ENCODE measurements around the gene ATP8A1.
A peak's percentile ranks its signal among the peaks of the same experiment; 100 is the strongest.

Gene ATP8A1

DNA sequence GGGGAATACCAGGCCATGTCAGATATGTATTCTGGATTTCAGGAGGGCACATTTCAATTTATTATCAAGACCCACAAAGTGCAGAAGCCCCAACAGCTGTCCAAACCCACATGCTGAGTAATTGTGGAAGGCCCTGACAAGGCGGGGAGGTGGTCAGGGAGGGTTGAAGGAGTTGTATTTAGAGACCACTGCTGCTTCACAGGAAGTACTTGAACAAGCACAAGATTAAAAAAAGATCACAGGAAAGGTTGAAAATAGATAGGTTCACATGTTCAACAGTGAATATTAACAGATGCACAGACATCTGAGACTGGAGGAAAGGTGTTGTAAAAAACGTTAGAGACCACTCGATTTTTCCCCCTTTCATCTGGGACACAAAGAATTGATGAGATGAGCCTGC is 17.9 kb downstream of the ATP8A1 start:
- peaks cover 76% of the 10 kb centered on the region for H3K4me1 ChIP-seq (ENCODE audit: low read length)
- no peaks in the 10 kb centered on the region for H3K9me3 ChIP-seq (ENCODE audit: insufficient read depth, low read length)
- H4K20me1 ChIP-seq (ENCODE audit: insufficient read depth, low read length), result no peaks in the 10 kb centered on the region
- H3K27me3 ChIP-seq (ENCODE audit: low read depth, low read length), result no peaks in the 10 kb centered on the region
- H3K4me3 ChIP-seq (ENCODE audit: low read length), result peak overlapping the region; percentile 55
- peak overlapping the region; percentile 84 for H3K4me2 ChIP-seq (ENCODE audit: low read length)
- no peaks in the 10 kb centered on the region for H3K36me3 ChIP-seq (replicated peaks; ENCODE audit: low read depth, low read length)
- H2AFZ ChIP-seq (ENCODE audit: low read depth, low read length), result 0 out of 2 replicates have a peak overlapping the region, but pooled peaks have one; percentile 58
- H3K27ac ChIP-seq (ENCODE audit: low read length), result peak overlapping the region; percentile 75
- H3K79me2 ChIP-seq (ENCODE audit: low read length), result peaks cover 88% of the 10 kb centered on the region
- peak overlapping the region; percentile 56 for H3K9ac ChIP-seq (ENCODE audit: low read length)
- TF ChIP-seq, protein P1, sequence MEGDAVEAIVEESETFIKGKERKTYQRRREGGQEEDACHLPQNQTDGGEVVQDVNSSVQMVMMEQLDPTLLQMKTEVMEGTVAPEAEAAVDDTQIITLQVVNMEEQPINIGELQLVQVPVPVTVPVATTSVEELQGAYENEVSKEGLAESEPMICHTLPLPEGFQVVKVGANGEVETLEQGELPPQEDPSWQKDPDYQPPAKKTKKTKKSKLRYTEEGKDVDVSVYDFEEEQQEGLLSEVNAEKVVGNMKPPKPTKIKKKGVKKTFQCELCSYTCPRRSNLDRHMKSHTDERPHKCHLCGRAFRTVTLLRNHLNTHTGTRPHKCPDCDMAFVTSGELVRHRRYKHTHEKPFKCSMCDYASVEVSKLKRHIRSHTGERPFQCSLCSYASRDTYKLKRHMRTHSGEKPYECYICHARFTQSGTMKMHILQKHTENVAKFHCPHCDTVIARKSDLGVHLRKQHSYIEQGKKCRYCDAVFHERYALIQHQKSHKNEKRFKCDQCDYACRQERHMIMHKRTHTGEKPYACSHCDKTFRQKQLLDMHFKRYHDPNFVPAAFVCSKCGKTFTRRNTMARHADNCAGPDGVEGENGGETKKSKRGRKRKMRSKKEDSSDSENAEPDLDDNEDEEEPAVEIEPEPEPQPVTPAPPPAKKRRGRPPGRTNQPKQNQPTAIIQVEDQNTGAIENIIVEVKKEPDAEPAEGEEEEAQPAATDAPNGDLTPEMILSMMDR (IDR thresholded peaks at IDR 0.05; ENCODE audit: low read depth, low read length), result no peak
- TF ChIP-seq EZH2phosphoT487 (IDR thresholded peaks at IDR 0.05; ENCODE audit: low read depth), result no peak

DNA sequence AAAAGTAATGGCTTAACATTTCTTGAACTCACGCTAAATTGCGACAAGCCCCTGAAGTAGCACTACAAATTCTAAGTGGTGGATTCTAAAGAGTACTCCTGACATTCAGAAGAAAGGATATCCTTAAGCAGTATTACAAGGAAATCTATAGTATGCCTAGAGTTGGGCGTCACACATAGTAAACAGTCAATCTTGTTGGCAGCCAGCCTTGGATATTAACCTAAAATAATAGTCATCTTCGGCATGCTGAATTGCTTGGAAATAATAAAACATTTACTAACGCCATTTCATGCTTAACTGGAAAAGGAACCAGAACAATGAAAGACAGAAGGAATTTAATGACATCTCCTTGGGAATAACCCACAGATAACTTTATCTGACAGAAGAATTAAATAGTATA is 18.6 kb downstream of the ATP8A1 start:
- Histone ChIP-seq H3K9me3 (ENCODE audit: insufficient read depth, low read length) (no peaks in the 10 kb centered on the region), H3K27ac (ENCODE audit: low read length) (peak overlapping the region; percentile 75), H3K27me3 (ENCODE audit: low read depth, low read length) (no peaks in the 10 kb centered on the region), H3K36me3 (replicated peaks; ENCODE audit: low read depth, low read length) (no peaks in the 10 kb centered on the region), H4K20me1 (ENCODE audit: insufficient read depth, low read length) (no peaks in the 10 kb centered on the region), H2AFZ (ENCODE audit: low read depth, low read length) (no peak overlapping the region), H3K4me3 (ENCODE audit: low read length) (peak overlapping the region; percentile 55), H3K9ac (ENCODE audit: low read length) (peak overlapping the region; percentile 56; the same call in 1 of the 2 replicates), H3K4me2 (ENCODE audit: low read length) (peak overlapping the region; percentile 84), H3K4me1 (ENCODE audit: low read length) (peaks cover 70% of the 10 kb centered on the region), H3K79me2 (ENCODE audit: low read length) (peaks cover 88% of the 10 kb centered on the region)
- TF ChIP-seq, protein P1 (IDR thresholded peaks at IDR 0.05; ENCODE audit: low read depth, low read length), result no peak
- TF ChIP-seq EZH2phosphoT487 (IDR thresholded peaks at IDR 0.05; ENCODE audit: low read depth), result no peak

DNA sequence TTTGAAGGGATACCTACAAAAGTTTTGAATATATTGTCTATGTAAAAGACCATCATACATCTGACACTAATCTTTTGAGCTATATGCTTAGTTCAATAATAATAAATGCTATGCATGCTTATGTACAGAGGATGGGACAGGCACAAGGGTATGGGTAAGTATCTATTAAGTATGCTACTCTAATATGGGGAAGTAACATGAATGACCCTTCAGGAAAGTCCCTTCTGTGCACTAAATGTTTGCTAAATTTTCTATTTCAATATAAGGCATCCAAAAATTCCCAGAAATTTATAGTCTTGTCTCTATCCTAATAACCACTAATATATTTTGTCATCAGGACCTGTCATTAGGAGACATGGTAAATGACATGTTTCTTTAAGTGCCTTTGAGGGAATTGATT is 19.0 kb downstream of the ATP8A1 start:
- H2AFZ ChIP-seq (ENCODE audit: low read depth, low read length), result no peak overlapping the region
- peak overlapping the region; percentile 15; the same call in 1 of the 2 replicates for H3K9ac ChIP-seq (ENCODE audit: low read length)
- peaks cover 88% of the 10 kb centered on the region for H3K79me2 ChIP-seq (ENCODE audit: low read length)
- H4K20me1 ChIP-seq (ENCODE audit: insufficient read depth, low read length), result no peaks in the 10 kb centered on the region
- H3K36me3 ChIP-seq (replicated peaks; ENCODE audit: low read depth, low read length), result no peaks in the 10 kb centered on the region
- H3K27ac ChIP-seq (ENCODE audit: low read length), result peak overlapping the region; percentile 75
- peak overlapping the region; percentile 84 for H3K4me2 ChIP-seq (ENCODE audit: low read length)
- no peaks in the 10 kb centered on the region for H3K9me3 ChIP-seq (ENCODE audit: insufficient read depth, low read length)
- no peak for TF ChIP-seq EZH2phosphoT487 (IDR thresholded peaks at IDR 0.05; ENCODE audit: low read depth)
- TF ChIP-seq, protein P1 (IDR thresholded peaks at IDR 0.05; ENCODE audit: low read depth, low read length), result no peak
- H3K4me1 ChIP-seq (ENCODE audit: low read length), result peaks cover 68% of the 10 kb centered on the region
- no peaks in the 10 kb centered on the region for H3K27me3 ChIP-seq (ENCODE audit: low read depth, low read length)
- peak overlapping the region; percentile 55; the same call in 1 of the 2 replicates for H3K4me3 ChIP-seq (ENCODE audit: low read length)

DNA sequence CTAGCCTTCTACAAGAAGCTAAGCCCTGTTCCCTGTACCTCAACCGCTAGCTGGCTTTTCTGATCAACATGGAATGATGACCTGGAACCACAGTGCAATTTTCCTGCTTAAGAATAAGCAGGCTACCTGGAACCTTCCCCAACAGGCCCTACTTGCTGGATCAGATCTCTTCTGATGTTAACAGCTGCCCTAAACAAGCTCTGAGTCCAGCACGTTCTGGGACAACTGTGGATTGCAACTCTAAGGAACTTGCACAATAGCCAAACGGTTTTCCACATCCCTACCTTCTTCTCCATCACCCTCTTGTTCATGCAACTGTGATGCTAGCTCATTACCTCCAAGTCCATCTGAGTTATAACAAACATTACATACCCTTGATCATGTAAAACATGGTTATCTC is 19.8 kb downstream of the ATP8A1 start:
- peaks cover 85% of the 10 kb centered on the region for H3K79me2 ChIP-seq (ENCODE audit: low read length)
- no peaks in the 10 kb centered on the region for H3K36me3 ChIP-seq (replicated peaks; ENCODE audit: low read depth, low read length)
- no peaks in the 10 kb centered on the region for H3K9me3 ChIP-seq (ENCODE audit: insufficient read depth, low read length)
- H2AFZ ChIP-seq (ENCODE audit: low read depth, low read length), result no peak overlapping the region
- H3K4me2 ChIP-seq (ENCODE audit: low read length), result no peak overlapping the region
- H3K9ac ChIP-seq (ENCODE audit: low read length), result no peak overlapping the region
- H3K27ac ChIP-seq (ENCODE audit: low read length), result no peak overlapping the region
- peaks cover 66% of the 10 kb centered on the region for H3K4me1 ChIP-seq (ENCODE audit: low read length)
- H4K20me1 ChIP-seq (ENCODE audit: insufficient read depth, low read length), result no peaks in the 10 kb centered on the region
- H3K4me3 ChIP-seq (ENCODE audit: low read length), result no peak overlapping the region
- no peaks in the 10 kb centered on the region for H3K27me3 ChIP-seq (ENCODE audit: low read depth, low read length)
- no peak for TF ChIP-seq EZH2phosphoT487 (IDR thresholded peaks at IDR 0.05; ENCODE audit: low read depth)
- TF ChIP-seq, protein P1 (IDR thresholded peaks at IDR 0.05; ENCODE audit: low read depth, low read length), result no peak

Data from OCI-LY3 (cell line).